ENCODE data around the gene JADE2. TPM values are rescaled to one million over a fixed set of nuclear protein-coding genes. Genes with fewer than 3 reads are reported as not detected.
"Not testable (repeated sequence)": the region's sequence is repeated elsewhere in the genome, so short reads cannot be mapped to it uniquely, and the experiment has no call there.

The JADE2 gene
- total RNA-seq, 4 donors from 2014 or later: 9.1 to 32.8 (median 14.9) TPM

DNA sequence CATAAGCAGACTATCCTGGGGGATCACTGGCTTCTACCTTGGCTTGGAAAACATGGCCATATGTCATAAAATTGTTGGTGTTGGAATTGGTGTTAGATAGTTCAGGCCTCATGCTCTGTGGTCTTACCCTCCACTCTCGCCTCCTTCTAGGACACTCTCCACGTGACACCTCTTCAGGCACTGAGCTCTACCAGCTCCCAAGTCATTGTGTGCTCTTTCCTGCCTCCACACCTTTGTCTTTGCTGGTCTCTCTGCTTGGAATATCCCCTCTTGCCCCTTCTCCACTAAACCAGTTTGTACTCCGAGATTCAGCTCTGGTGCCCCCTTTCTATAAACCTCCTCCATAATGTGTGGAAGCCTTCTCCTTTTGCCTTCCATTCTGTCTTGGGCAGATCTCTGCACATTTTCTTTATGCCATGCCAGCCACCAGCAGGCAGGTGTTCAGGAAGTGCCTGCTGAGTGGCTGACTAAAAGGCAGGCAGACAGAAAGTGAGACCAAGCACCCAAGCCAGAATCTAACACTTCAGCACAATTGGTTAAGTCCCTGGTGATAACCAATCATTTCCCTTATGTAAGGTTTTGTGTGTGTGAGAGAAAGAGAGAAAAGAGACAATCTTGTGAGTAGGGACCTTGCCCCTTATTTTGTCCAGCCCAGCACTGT lies 69.5 kb downstream of the JADE2 start:
- Histone ChIP-seq H3K4me3 (no peak overlapping the region), H3K27ac (no peak overlapping the region), H3K9me3 (no peaks in the 10 kb centered on the region), H3K4me1 (peaks cover 4 to 23% (median 7%) of the 10 kb centered on the region in 3 donors), H3K36me3 (no peaks in the 10 kb centered on the region), H3K27me3 (no peaks in the 10 kb centered on the region)
- 85 to 92% methylated on average over 3 of the region's 3 CpGs for WGBS, 2 donors
- no peak for DNase-seq
- intact Hi-C loops (cut with DNase I): no loop called here
- no peak for TF ChIP-seq POLR2A (IDR thresholded peaks at IDR 0.05)
- TF ChIP-seq, protein P1, sequence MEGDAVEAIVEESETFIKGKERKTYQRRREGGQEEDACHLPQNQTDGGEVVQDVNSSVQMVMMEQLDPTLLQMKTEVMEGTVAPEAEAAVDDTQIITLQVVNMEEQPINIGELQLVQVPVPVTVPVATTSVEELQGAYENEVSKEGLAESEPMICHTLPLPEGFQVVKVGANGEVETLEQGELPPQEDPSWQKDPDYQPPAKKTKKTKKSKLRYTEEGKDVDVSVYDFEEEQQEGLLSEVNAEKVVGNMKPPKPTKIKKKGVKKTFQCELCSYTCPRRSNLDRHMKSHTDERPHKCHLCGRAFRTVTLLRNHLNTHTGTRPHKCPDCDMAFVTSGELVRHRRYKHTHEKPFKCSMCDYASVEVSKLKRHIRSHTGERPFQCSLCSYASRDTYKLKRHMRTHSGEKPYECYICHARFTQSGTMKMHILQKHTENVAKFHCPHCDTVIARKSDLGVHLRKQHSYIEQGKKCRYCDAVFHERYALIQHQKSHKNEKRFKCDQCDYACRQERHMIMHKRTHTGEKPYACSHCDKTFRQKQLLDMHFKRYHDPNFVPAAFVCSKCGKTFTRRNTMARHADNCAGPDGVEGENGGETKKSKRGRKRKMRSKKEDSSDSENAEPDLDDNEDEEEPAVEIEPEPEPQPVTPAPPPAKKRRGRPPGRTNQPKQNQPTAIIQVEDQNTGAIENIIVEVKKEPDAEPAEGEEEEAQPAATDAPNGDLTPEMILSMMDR (IDR thresholded peaks at IDR 0.05): no peak

DNA sequence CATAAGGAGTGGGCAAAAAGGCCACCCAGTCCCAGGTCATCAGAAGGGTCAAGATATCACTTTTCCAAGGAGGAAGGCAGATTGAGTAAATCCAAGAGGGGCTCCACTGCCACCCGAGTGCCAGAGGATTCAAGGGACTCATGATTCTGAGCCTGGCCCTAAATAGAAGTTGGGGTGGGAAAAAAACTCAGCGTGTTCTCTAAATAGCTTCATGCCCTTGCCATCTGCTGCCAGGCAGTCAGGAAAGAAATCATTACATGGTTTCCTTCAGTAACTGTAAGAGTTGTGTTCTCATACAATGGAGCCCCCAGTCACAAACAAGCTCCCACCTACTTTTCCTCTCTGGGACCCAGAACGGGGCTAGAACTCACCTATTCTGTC lies 70.0 kb downstream of the JADE2 start:
- Histone ChIP-seq H3K4me3 (no peak overlapping the region), H3K36me3 (no peaks in the 10 kb centered on the region), H3K27me3 (no peaks in the 10 kb centered on the region), H3K9me3 (no peaks in the 10 kb centered on the region), H3K4me1 (peaks cover 4 to 23% (median 7%) of the 10 kb centered on the region in 3 donors), H3K27ac (no peak overlapping the region)
- no peak for DNase-seq
- no peak for TF ChIP-seq POLR2A (IDR thresholded peaks at IDR 0.05)
- TF ChIP-seq, protein P1 (IDR thresholded peaks at IDR 0.05): no peak
- 57 to 78% methylated on average over 3 of the region's 3 CpGs for WGBS, 2 donors
- intact Hi-C loops (cut with DNase I): no loop called here

DNA sequence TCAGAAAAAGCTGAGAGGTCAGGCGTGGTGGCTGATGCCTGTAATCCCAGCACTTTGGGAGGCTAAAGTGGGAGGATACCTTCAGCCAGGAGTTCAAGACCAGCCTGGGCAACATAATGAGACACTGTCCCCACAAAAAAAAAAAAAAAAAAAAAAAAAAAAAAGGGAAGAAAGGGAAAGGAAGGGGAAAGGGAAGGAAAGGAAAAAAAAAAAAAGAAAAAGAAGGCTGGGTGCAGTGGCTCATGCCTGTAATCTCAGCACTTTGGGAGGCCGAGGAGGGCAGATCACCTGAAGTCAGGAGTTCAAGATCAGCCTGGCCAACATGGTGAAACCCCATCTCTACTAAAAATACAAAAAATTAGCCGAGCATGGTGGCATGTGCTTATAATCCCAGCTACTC lies 74.3 kb downstream of the JADE2 start:
- H3K9me3 ChIP-seq; DNase-seq; H3K4me3 ChIP-seq; intact Hi-C loops (cut with DNase I); H3K27me3 ChIP-seq; H3K4me1 ChIP-seq; H3K27ac ChIP-seq: not testable (repeated sequence)
- WGBS, 2 donors: 83 to 94% methylated on average over 3 of the region's 3 CpGs
- H3K36me3 ChIP-seq: peaks cover 0 to 31% (median 4%) of the 10 kb centered on the region in 3 donors

DNA sequence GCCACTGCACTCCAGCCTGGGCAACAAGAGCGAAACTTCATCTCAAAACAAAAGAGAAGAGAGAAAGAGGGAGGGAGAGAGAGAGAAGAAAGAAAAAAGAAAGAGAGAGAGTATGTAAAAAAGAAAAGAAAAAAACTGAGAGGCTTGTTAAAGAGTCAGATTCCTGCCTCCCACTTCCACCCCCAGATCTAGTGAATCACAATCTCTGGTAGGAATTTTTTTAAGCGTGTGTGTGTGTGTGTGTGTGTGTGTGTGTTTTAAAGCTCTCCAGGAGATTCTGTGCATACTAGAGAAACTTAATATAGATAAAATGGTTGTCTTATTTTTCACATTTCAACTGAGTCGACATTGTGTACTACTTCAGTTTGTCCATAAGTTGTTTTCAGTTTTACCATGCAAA lies 75.1 kb downstream of the JADE2 start:
- no peaks in the 10 kb centered on the region for H3K27me3 ChIP-seq
- no peak overlapping the region for H3K27ac ChIP-seq
- no peaks in the 10 kb centered on the region for H3K4me1 ChIP-seq
- 69 to 73% methylated on average over 3 of the region's 3 CpGs for WGBS, 2 donors
- no peaks in the 10 kb centered on the region for H3K9me3 ChIP-seq
- TF ChIP-seq POLR2A (IDR thresholded peaks at IDR 0.05): no peak
- TF ChIP-seq, protein P1 (IDR thresholded peaks at IDR 0.05): no peak
- no peak overlapping the region for H3K4me3 ChIP-seq
- H3K36me3 ChIP-seq: peaks cover 0 to 39% (median 4%) of the 10 kb centered on the region in 3 donors
- intact Hi-C loops (cut with DNase I): no loop called here
- DNase-seq: no peak

DNA sequence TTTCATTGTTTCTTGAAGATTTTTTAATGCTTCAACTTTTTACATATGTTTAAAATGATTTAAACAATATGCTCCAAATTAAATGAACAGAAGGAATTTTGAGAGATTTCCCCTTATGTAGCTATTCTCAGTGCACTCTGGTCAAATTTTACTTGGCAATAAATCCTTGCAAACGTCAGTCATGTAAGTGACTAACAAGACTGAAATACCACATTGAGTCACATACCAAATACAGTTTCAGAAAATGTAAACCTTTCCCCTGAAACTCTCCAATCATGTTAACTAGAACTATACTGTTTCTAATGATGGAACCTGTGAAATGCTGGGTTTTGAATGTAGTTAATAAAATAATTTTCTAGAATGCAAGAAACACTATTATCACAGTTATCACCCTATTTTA lies 77.6 kb downstream of the JADE2 start:
- DNase-seq: no peak
- 13 to 27% methylated on average over 1 of the region's 1 CpG for WGBS, 2 donors
- no peaks in the 10 kb centered on the region for H3K27me3 ChIP-seq
- H3K4me3 ChIP-seq: no peak overlapping the region
- no peak overlapping the region for H3K27ac ChIP-seq
- peaks cover 10 to 63% (median 20%) of the 10 kb centered on the region in 3 donors for H3K36me3 ChIP-seq
- H3K9me3 ChIP-seq: no peaks in the 10 kb centered on the region
- no peaks in the 10 kb centered on the region for H3K4me1 ChIP-seq
- TF ChIP-seq POLR2A (IDR thresholded peaks at IDR 0.05): no peak
- TF ChIP-seq, protein P1 (IDR thresholded peaks at IDR 0.05): no peak
- intact Hi-C loops (cut with DNase I): no loop called here

DNA sequence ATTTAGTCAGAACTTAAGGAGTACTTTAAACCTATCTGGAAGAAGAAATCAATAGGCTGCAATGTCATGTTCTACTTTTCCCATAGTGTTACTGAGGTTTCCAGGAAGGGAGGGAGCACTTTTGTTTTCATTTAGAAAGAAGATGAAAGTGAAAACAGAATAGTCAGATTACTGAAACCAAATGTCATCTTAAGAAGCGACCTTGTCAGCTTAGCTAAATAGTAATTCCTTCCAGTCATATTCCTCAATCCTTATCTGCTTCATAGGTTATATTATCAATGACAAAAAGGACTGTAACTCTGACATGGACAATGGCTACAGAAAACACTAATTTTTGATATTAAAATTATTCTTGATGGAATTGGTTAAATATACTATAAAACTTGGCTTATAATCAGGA lies 79.4 kb downstream of the JADE2 start:
- H3K36me3 ChIP-seq: peaks cover 10 to 82% (median 20%) of the 10 kb centered on the region in 3 donors
- no peaks in the 10 kb centered on the region for H3K4me1 ChIP-seq
- no peaks in the 10 kb centered on the region for H3K9me3 ChIP-seq
- H3K4me3 ChIP-seq: no peak overlapping the region
- 57 to 72% methylated on average over 1 of the region's 1 CpG for WGBS, 2 donors
- TF ChIP-seq, protein P1 (IDR thresholded peaks at IDR 0.05): no peak
- H3K27ac ChIP-seq: no peak overlapping the region
- H3K27me3 ChIP-seq: no peaks in the 10 kb centered on the region
- intact Hi-C loops (cut with DNase I): no loop called here
- DNase-seq: no peak
